GM18870 (cell line): ENCODE measurements around the gene TMEM184A.
"Not testable (repeated sequence)": the region's sequence is repeated elsewhere in the genome, so short reads cannot be mapped to it uniquely, and the experiment has no call there.

Source experiments
- ATAC-seq: cut with Tn5 transposase; IDR thresholded peaks from one replicate; pipeline ENCODE4 v1.9.1; 2021; ENCODE audit warnings: moderate library complexity; ENCODE audit not compliant: unreplicated experiment

Gene TMEM184A

GRCh38 chr7:1590887-1591286 is 34.9 kb upstream of the TMEM184A start:
- ATAC-seq = no peak

- no peak for ATAC-seq
Observed at GRCh38 chr7:1590476-1590875, 34.5 kb upstream of the TMEM184A start.

DNA sequence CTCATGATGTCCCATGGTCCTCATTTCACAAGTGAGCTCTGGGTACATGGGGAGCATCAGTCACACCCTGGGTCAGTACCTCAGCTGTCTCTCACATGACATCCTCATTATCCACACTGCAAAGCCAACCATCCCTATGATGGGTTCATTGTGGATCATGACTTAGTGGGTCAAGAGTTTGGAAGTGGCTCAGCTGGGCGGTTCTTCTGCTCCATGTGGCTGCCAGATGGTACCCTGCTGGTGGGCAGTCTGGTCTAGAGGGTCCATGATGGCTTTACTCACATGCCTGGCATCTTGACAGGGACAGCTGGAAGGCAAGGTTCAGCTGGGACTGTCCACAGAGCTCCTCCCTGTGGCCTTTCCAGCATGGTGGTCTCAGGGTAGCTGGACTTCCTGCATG is 33.0 kb upstream of the TMEM184A start:
- ATAC-seq = no peak

DNA sequence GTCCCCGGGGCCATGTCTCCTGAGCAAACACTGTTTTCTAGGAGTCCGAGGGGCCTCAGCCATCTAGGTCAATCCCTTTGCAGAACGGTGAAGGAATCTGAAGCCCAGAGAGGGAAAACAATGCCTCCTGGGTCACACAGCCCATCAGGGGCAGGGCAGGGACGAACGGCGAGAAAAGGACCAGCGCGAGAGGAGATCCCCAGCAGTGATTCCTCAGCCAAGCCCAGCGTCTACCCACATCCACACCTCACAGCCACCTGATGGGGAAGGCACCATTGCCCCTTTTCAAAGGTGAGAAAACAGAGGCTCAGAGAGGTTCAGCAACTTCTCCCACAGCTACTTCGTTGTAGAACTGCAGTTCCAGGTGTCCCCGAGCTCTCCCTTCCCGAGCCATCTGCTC is 31.7 kb upstream of the TMEM184A start:
- ATAC-seq = no peak

DNA sequence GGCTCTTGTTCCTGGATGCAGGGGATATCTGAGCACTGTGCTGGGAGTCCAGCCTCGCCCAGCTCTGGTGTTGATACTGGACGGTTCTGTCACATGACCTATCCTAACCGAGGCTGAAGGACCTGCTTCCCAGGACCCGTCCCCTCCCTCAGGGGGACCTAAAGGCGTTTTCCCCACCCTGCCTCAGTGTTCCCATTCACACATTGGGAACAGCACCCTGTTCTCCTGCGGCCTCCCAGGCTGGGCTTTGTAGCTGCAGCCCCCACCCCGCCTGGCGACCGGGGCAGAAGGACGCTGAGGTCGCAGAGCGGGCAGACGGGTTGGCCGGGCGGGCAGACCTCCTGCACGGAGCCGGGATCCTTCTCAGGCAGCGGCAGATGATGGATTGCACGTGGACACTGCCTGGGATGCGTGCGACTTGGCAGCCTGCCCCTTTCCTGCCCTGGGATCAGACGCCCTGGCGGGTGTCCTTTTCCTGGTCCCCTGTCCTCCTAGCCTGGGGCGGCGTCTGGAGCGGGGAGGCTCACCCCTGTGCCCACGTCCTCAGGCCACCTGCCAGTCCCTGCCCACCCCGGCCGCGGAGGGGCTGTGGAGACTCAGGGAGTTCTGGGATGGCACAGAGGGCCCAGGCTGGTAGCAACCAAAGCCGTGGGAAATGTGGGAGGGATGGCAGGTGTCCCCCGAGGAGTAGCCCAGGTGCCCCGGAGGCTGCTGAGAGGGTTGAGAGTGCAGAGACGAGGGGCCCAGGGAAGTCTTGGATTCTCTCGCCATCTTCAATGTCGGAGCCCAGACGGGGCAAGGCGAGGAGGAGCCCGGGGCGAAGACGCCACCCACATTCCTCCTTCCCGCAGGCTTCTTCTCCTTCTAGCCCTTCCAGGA is 31.1 kb upstream of the TMEM184A start:
- no peak for ATAC-seq

- no peak for ATAC-seq
Observed at GRCh38 chr7:1586126-1586826, 30.3 kb upstream of the TMEM184A start.

DNA sequence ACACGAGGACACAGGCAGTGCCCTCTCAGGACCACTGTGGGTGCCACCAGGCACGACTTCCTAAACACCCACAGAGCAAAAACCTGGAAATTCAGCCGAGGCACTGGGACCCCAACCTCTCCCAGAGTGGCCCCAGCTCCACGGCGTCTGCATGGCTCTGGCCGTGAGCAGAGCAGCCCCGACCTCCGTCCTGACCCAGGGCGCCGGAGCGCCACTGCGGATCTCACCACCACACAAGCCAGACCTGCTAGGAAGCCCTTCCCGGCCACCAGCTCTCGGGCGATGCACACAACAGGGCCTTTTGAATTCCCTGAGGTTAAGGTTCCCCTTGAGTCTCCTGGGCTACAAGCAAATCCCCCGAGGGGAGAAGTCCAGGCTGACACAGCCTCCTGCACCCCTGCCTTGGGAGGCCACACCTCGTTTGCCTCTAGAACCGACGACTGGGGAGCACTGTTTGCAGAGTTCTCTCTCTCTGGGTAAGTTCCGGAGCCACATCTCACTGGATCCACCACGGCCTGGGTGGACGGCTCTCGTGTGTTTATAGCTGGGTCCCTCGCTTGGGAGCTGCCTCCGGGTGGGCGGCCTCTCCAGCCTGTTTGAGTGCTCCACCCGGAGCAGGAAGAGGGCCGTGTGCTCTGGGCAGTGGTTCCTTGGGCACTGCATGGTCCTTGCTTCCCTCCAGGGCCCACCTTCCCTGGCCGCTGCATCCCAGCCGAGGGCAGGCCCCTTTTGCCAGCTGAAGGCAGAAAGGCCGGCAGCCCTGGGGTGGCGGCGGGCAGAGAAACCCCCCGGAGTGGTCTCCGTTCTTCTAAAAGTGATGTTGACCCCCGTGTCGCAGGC is 29.4 kb upstream of the TMEM184A start:
- ATAC-seq = no peak

GRCh38 chr7:1584700-1585099 is 28.7 kb upstream of the TMEM184A start:
- ATAC-seq = no peak

GRCh38 chr7:1583241-1583930 is 27.4 kb upstream of the TMEM184A start:
- not testable (repeated sequence) for ATAC-seq

DNA sequence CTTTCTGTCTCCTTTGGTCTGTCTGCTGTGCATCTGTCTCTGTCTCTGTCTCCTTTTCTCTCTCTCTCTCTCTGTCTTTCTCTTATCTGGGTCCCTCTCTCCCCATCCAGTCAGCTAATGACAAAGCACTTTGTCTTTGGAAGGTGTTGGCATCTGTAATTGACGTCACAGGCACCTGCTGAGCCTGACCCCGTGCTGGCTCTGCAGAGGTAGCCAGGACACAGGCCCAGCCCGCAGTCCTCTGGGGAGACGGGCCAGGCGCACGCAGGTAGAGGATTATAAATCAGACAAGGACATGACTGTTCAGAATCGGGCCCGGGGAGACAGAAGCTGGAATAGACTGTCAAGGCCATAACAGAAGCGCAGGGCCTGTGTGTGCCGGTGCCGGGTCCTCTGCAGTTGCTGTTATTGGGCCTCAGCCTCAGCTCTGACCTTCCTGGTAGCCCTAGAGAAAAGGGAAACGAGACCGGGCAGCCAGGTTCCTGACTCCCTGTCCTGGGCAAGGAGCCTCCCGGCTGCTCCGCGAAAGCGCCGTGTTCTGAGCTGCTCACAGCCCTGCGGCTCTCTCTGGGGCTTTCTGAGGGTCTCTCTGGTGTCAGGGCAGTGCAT is 24.5 kb upstream of the TMEM184A start:
- no peak for ATAC-seq

DNA sequence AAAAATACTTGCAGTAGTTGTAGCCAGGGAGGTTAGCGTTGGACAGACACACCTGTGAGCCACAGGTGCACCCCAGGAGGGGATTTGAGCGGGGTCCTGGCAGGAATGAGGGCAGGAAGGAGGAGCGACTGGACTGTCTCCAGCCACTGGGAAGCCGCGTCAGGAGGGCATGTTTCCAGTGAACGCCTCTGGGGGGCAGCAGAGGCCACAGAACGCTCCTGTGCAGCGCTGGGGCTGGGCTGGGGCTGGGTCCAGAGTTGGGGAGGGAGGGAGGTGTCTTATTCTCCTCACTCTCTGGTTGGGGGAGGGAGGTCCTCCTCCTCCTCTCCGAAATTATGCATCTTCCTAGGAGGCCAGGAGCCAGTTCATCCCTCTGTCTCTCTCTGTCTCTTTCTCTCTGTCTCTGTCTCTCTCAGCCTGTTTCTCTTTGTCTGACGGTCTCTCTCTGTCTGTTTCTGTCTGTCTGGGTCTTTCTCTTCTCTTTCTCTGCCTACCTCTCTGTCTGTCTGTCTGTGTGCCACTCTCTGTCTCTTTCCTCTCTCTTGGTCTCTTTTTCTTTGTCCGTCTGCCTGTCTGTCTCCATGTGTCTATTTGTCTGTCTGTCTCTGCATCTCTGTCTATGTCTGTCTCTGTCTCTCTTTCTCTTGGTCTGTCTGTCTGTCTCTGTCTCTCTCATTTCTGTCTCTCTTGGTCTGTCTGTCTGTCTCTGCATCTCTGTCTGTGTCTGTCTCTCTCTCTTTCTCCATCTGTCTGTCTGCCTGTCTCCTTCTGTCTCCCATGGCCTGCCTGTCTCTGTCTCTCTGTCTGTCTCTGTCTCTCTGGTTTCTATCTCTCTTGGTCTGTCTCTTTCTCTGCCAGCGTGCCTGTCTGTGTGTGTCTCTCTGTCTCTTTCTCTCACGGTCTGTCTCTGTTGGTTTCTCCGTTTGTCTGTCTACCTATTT is 23.7 kb upstream of the TMEM184A start:
- ATAC-seq = no peak

DNA sequence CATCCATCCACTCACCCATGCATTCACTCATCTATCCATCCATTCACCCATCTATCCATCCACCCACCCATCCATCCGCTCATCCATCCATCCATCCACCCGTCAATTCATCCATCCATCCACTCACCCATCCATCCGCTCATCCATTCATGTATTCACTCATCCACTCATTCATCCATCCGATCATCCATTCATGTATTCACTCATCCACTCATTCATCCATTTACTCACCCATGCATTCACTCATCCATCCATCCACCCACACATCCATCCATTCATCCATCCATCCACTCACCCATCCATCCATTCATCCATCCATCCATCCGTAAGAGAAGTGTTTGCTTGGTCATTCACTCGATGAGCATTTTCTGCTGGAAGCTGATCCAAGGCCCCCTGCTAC is 22.5 kb upstream of the TMEM184A start:
- no peak for ATAC-seq

GRCh38 chr7:1576521-1577253 is 20.7 kb upstream of the TMEM184A start:
- ATAC-seq = no peak

DNA sequence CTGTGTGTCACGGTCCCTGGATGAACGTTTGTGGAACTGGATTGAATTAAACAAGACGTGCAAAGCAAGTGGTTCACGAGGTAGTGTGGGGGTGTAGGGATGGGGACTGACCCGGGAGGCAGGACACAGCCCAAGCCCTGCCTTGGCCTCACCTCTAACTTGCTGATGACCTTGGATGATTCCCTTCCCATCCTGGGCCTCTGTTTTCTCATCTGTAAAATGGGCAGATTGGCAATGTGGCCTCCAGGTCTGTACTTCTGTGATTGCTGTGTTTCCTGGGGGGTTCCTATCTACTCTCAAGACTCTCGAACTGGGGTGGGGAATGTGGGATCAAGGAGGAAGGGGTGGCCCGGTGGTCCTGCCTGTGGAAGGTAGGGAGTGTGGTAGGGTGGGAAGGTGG is 19.8 kb upstream of the TMEM184A start:
- ATAC-seq = no peak

- ATAC-seq = no peak
Observed at GRCh38 chr7:1572111-1572822, 16.3 kb upstream of the TMEM184A start.

GRCh38 chr7:1569833-1570632 is 14.0 kb upstream of the TMEM184A start, which contains the start of gene PSMG3:
TSS of gene PSMG3 (minus strand) at chr7:1570032. CDS start at chr7:1569339, 693 bp downstream.
- ATAC-seq = peak; percentile 45

- ATAC-seq = peak; percentile 15
Observed at GRCh38 chr7:1569440-1569832, 13.4 kb upstream of the TMEM184A start.
